ENCODE measurements around the gene SH3PXD2B.

The SH3PXD2B gene

GRCh38 chr5:172436879-172437369 is 17.4 kb downstream of the SH3PXD2B start:
- no peak for DNase-seq (ENCODE audit: low read depth)

GRCh38 chr5:172436078-172436878 is 18.0 kb downstream of the SH3PXD2B start:
- DNase-seq (ENCODE audit: low read depth), result no peak

GRCh38 chr5:172435362-172436077 is 18.8 kb downstream of the SH3PXD2B start:
- no peak for DNase-seq (ENCODE audit: low read depth)

- no peak for DNase-seq (ENCODE audit: low read depth)
Observed at GRCh38 chr5:172434251-172434650, 20.1 kb downstream of the SH3PXD2B start.

- no peak for DNase-seq (ENCODE audit: low read depth)
Observed at GRCh38 chr5:172433513-172433912, 20.8 kb downstream of the SH3PXD2B start.

GRCh38 chr5:172433071-172433470 is 21.3 kb downstream of the SH3PXD2B start:
- no peak for DNase-seq (ENCODE audit: low read depth)

GRCh38 chr5:172430354-172430753 is 24.0 kb downstream of the SH3PXD2B start:
- DNase-seq (ENCODE audit: low read depth), result no peak

- peak; percentile 90 for DNase-seq (ENCODE audit: low read depth)
Observed at GRCh38 chr5:172429201-172429940, 25.0 kb downstream of the SH3PXD2B start.

GRCh38 chr5:172428224-172429166 is 25.8 kb downstream of the SH3PXD2B start:
- DNase-seq (ENCODE audit: low read depth), result no peak

- no peak for DNase-seq (ENCODE audit: low read depth)
Observed at GRCh38 chr5:172427202-172427601, 27.1 kb downstream of the SH3PXD2B start.

- DNase-seq (ENCODE audit: low read depth), result no peak
Observed at GRCh38 chr5:172426086-172426485, 28.2 kb downstream of the SH3PXD2B start.

- DNase-seq (ENCODE audit: low read depth), result no peak
Observed at GRCh38 chr5:172425402-172425801, 28.9 kb downstream of the SH3PXD2B start.

GRCh38 chr5:172424808-172425207 is 29.5 kb downstream of the SH3PXD2B start:
- DNase-seq (ENCODE audit: low read depth), result no peak

GRCh38 chr5:172424111-172424490 is 30.2 kb downstream of the SH3PXD2B start:
- no peak for DNase-seq (ENCODE audit: low read depth)

- DNase-seq (ENCODE audit: low read depth), result no peak
Observed at GRCh38 chr5:172423379-172424110, 30.8 kb downstream of the SH3PXD2B start.

GRCh38 chr5:172422255-172422654 is 32.1 kb downstream of the SH3PXD2B start:
- no peak for DNase-seq (ENCODE audit: low read depth)

GRCh38 chr5:172421020-172421419 is 33.3 kb downstream of the SH3PXD2B start:
- DNase-seq (ENCODE audit: low read depth), result no peak

GRCh38 chr5:172420235-172420939 is 33.9 kb downstream of the SH3PXD2B start:
- peak; percentile 98 for DNase-seq (ENCODE audit: low read depth)

GRCh38 chr5:172418862-172419814 is 35.2 kb downstream of the SH3PXD2B start:
- no peak for DNase-seq (ENCODE audit: low read depth)

Data from stromal cell of bone marrow (primary cell).